GM13977 (cell line): ENCODE results near the gene GID8.

Experiments used
- DNase-seq: peaks from one replicate; pipeline ENCODE4 v3.0.0; 2012; ENCODE audit warnings: low spot score
- CTCF ChIP-seq: IDR thresholded peaks from 2 replicates; pipeline ENCODE4 v1.5.1; 2012; ENCODE audit warnings: mild to moderate bottlenecking, control low read depth; ENCODE audit not compliant: insufficient read depth; ENCODE audit errors: extremely low read depth, missing control alignments
- in situ Hi-C: fragments of 300-500 bp; cut with MboI; formaldehyde crosslinking; loops from one replicate; pipeline ENCODE4 v1.12.0; 2022; ENCODE audit warnings: low sequenced_read_pairs, low pct_unique_long_range_greater_than_20kb, mixed read lengths, inconsistent platforms; ENCODE audit not compliant: unreplicated experiment

The GID8 gene

GRCh38 chr20:62993856-62994494 is 56.0 kb downstream of the GID8 start:
- no peak for DNase-seq
- TF ChIP-seq CTCF = no peak
- in situ Hi-C loops = no loop called here

- TF ChIP-seq CTCF = no peak
- no peak for DNase-seq
- in situ Hi-C loops = no loop called here
Observed at GRCh38 chr20:62994869-62995281, 56.9 kb downstream of the GID8 start.

GRCh38 chr20:62995481-62995880 is 57.5 kb downstream of the GID8 start:
- no peak for TF ChIP-seq CTCF
- DNase-seq = no peak
- in situ Hi-C loops = no loop called here

DNA sequence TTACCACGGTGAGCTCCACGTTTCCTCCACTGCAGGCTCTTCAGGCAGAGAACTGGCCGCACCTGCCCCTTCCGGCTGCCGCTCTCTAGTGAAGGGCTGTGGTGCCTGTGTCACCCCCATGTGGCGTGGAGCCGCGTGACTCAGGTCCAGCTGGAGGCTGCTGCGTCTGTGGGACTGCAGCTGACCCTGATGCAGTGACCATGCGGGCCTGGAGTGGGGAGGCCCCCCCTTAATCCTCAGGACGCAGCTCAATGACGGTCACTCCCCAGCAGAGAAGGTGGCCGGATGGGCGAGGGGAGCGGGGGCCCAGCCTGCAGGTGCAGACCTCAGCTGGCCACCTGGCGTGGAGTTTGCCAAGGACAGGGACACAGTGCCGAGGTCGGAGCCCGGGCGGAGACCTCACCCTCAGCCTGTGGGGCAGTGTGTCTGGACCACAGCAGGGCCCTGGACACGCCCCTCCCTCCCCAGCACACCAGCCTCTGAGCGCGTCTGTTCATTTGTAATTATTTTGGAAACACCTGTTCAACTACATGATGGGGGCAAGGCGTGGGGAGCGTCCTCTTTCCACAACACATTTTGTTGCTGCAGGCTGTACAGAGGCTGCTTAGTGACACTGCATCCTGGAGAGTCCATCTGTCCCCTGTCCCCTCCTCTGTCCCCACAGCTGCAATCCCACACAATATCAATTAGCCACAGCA is 58.1 kb downstream of the GID8 start:
- no peak for TF ChIP-seq CTCF
- DNase-seq = no peak
- in situ Hi-C loops = no loop called here

DNA sequence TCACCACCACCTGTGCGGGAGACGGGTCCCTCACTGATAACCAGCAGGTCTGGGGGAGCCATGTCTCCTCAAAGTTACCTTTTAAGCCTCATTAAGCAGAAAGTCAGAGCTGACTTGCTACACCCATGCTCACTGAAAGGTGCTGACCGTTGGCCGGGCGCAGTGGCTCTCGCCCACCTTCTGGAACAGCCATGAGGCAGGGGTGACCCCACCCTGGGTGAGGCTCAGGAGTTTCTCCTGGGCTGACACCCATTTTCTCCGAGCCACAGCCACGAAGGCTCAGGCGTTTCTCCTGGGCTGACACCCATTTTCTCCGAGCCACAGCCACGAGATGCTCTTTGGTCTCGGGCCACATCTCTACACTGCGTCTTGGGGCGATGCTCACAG is 58.6 kb downstream of the GID8 start:
- in situ Hi-C loops = no loop called here
- no peak for DNase-seq
- TF ChIP-seq CTCF = no peak

GRCh38 chr20:62997417-62998035 is 59.6 kb downstream of the GID8 start:
- DNase-seq = no peak
- in situ Hi-C loops = no loop called here
- no peak for TF ChIP-seq CTCF
